Central memory CD8-positive, alpha-beta T cell (primary cell): ENCODE data around the gene BMP8B.
"Not testable (repeated sequence)": the region's sequence is repeated elsewhere in the genome, so short reads cannot be mapped to it uniquely, and the experiment has no call there.

ENCODE experiments used
- ATAC-seq: fragments of 150-1000 bp; cut with Tn5 transposase; replicated peaks from 2 replicates; pipeline ENCODE4 v1.10.0; 2022; ENCODE audit warnings: mild to moderate bottlenecking, moderate FRiP score, moderate number of reproducible peaks; ENCODE audit not compliant: poor library complexity, severe bottlenecking; ENCODE audit errors: extremely low read depth
- DNase-seq, 2 donors: peaks; one replicate each; pipeline ENCODE4 v3.0.0; 2021; ENCODE audit warnings: low spot score in 2 of 2
- H3K27ac Mint-ChIP-seq: one replicate; pipeline ENCODE4 v1.8.0; 2022; ENCODE audit warnings: low read depth, mild to moderate bottlenecking, moderate library complexity, mixed read lengths
- H3K27me3 Mint-ChIP-seq: one replicate; pipeline ENCODE4 v1.8.0; 2022; ENCODE audit warnings: mixed read lengths
- H3K36me3 Mint-ChIP-seq: one replicate; pipeline ENCODE4 v1.8.0; 2022; ENCODE audit warnings: mild to moderate bottlenecking, moderate library complexity, mixed read lengths; ENCODE audit not compliant: insufficient read depth
- H3K4me1 Mint-ChIP-seq: one replicate; pipeline ENCODE4 v1.8.0; 2022; ENCODE audit warnings: mixed read lengths
- H3K4me3 Mint-ChIP-seq: one replicate; pipeline ENCODE4 v1.8.0; 2022; ENCODE audit warnings: mild to moderate bottlenecking, moderate library complexity, mixed read lengths
- H3K9me3 Mint-ChIP-seq: one replicate; pipeline ENCODE4 v1.8.0; 2022; ENCODE audit warnings: mixed read lengths

Gene BMP8B

DNA sequence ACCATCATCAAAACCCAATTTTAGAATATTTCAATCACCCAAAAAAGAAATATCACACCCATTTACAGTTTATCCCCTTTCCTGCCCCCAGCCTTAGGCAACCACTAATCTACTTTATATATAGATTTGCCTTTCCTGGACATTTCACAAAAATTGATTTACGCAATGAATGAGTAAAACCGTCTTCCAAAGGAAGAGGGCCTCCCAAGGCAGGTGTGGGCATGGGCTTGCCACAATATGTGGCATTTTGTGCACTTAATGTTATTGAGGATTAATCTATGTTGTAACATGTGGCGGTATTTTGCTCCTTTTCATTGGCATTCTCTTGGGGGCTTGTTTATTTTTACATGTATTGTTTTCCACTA, 11.8 kb upstream of the BMP8B start:
- ATAC-seq = no peak
- H3K9me3 Mint-ChIP-seq = no peaks in the 10 kb centered on the region
- DNase-seq = no peak
- H3K36me3 Mint-ChIP-seq = peaks cover 7% of the 10 kb centered on the region
- H3K4me1 Mint-ChIP-seq = peaks cover 16% of the 10 kb centered on the region
- H3K27ac Mint-ChIP-seq = no peak overlapping the region
- H3K4me3 Mint-ChIP-seq = peak overlapping the region; percentile 72
- H3K27me3 Mint-ChIP-seq = no peaks in the 10 kb centered on the region

DNA sequence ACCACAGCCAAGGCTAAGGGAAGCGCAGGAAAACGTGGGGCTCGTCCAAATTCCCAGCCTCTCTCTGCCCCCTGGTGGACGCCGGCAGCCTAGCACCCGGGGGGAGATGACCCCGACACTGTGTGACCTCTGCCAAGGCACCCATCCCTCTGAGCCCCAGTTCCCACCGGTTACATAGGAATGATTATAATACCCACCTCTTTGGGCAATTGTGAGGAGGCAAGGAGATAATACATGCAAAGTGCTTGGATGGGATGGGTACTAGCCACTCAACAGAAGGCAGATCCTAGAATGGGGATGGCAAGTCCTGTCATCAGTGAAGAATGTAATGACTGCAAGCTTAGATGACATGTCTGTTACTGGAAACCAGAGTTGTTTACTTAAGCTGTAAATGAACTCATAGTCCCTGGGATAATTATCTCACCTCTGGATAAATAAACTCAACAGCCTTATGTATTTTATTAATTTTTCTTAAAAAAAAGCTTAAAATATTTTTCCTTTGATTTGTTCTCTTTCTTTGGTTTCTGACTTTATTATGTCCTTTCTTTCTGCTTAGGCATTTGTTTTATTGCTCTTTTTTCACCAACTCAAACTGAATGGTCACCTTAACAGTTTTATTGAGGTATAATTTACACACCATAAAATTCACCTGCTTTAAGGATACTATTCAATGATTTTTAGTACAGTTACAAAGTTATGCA, 11.3 kb upstream of the BMP8B start:
- ATAC-seq = peak; percentile 59
- peak overlapping the region; percentile 90 for H3K27ac Mint-ChIP-seq

DNA sequence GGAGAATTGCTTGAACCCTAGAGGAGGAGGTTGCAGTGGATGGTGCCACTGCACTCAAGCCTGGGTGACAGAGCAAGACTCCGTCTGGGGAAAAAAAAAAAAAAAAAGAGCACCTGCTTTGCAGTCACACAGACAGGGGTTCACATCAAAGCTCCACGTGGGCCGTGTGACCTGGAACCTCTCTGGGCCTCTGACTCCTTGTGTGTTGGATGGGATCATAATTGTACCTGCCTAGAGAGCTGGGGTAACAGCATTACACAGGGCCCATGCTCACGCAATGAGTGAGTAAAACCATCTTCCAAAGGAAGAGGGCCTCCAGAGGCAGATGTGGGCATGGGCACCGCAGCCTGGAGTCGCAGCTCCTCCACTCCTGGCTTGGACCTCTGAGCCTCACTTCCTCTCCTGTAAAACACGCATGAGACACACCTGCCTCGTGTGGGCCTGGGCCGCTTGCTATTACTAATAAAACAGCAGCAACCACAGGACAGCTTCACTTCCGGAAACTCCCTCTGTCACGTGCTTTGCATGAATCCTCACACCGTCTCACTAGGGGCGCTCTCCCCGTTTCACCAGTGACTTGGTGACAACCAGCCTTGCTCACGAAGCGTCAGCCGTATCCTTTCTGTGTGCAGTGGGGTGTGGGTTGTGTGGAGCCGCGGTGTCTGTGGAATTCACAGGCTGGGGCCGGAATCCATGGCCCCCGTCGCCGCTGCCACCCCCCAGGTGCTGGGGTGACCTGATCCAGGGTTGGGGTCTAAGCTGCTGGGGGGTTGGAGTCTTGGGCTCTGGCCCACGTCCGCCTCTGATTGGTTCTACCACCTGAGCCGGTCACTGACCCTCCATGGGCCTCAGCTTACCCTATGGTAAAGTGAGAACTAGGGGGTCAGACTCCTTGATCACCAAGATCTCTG, 10.4 kb upstream of the BMP8B start:
- not testable (repeated sequence) for H3K36me3 Mint-ChIP-seq, H3K9me3 Mint-ChIP-seq, H3K27me3 Mint-ChIP-seq
- DNase-seq (peak; percentile 54 to 91), ATAC-seq (peak; percentile 99)
- H3K4me1 Mint-ChIP-seq = peaks cover 16% of the 10 kb centered on the region
- H3K27ac Mint-ChIP-seq = peak overlapping the region; percentile 90
- peak overlapping the region; percentile 72 for H3K4me3 Mint-ChIP-seq

More for the DNA sequence above, 11.3 kb upstream of the BMP8B start:
- no peaks in the 10 kb centered on the region for H3K9me3 Mint-ChIP-seq
- DNase-seq = peak; percentile 41 to 53
- H3K4me3 Mint-ChIP-seq = peak overlapping the region; percentile 72
- peaks cover 16% of the 10 kb centered on the region for H3K4me1 Mint-ChIP-seq
- H3K27me3 Mint-ChIP-seq = no peaks in the 10 kb centered on the region
- H3K36me3 Mint-ChIP-seq = peaks cover 6% of the 10 kb centered on the region

DNA sequence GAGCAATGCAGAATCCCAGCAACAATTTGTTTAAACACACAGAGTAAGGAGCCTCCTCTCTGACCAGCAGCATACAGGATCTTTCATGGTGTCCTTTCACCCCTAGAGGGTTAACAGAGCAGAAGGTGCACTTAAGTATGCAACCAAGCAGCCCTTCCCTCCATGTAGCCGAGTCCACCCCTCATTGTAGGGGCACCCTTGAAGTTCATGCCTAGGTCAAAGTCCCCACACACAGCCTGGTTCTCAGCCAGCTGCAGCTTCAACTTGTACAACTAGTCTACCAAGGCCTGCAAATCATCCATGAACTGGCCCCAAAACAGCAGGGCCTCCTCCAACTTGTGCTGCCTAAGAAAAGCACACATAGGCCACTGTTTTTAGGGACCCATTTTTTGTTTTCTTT, 7.0 kb upstream of the BMP8B start:
- Mint-ChIP-seq H3K4me1 (peaks cover 29% of the 10 kb centered on the region), H3K27ac (no peak overlapping the region), H3K4me3 (no peak overlapping the region), H3K36me3 (peaks cover 3% of the 10 kb centered on the region), H3K27me3 (no peaks in the 10 kb centered on the region), H3K9me3 (no peaks in the 10 kb centered on the region)
- no peak for DNase-seq
- no peak for ATAC-seq

- Mint-ChIP-seq H3K27me3 (no peaks in the 10 kb centered on the region), H3K36me3 (peaks cover 2% of the 10 kb centered on the region), H3K27ac (no peak overlapping the region), H3K9me3 (no peaks in the 10 kb centered on the region), H3K4me1 (peaks cover 25% of the 10 kb centered on the region), H3K4me3 (no peak overlapping the region)
- ATAC-seq (no peak), DNase-seq (no peak)
Measured at GRCh38 chr1:39791838-39792237, 3.2 kb upstream of the BMP8B start.

DNA sequence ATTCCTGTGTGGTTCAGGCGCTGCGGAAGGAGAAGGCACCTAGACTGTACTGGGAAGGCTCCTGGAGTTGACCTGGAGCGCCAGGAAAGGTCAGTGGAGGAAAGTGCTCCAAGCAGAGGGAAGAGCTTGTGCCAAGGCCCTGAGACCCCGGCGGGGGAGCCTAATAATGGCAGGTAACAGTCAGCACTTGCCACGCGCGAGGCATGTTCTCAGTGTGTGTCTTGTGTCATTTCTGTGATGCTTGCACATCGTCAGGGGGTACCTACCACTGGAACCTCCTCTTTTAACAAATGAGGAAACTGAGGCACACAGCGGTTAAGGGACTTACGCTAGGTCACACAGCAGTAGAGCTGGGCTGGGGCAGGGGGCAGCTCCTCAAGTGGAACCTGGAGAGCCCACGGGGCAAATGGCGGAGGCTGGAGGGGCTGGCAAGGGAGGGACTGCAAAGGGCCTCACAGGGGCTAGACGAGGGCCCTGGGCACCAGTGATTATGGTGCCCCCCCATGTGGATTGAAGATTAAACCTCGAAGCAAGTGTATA, 976 bp upstream of the BMP8B start:
- H3K4me3 Mint-ChIP-seq = peak overlapping the region; percentile 82

GRCh38 chr1:39788426-39788757, 273 bp downstream of the BMP8B start:
- Mint-ChIP-seq H3K27ac (no peak overlapping the region), H3K4me1 (peaks cover 25% of the 10 kb centered on the region), H3K4me3 (peak overlapping the region; percentile 82)

More for the DNA sequence above, 976 bp upstream of the BMP8B start:
- Mint-ChIP-seq H3K27me3 (no peaks in the 10 kb centered on the region), H3K27ac (peak overlapping the region; percentile 22), H3K36me3 (peaks cover 4% of the 10 kb centered on the region), H3K4me1 (peaks cover 25% of the 10 kb centered on the region), H3K9me3 (no peaks in the 10 kb centered on the region)
- DNase-seq (no peak), ATAC-seq (no peak)

GRCh38 chr1:39787964-39788363, 701 bp downstream of the BMP8B start:
- not testable (repeated sequence) for H3K36me3 Mint-ChIP-seq, ATAC-seq, DNase-seq, H3K27me3 Mint-ChIP-seq, H3K27ac Mint-ChIP-seq, H3K9me3 Mint-ChIP-seq
- Mint-ChIP-seq H3K4me3 (peak overlapping the region; percentile 64), H3K4me1 (peaks cover 25% of the 10 kb centered on the region)

More at GRCh38 chr1:39788426-39788757, 273 bp downstream of the BMP8B start:
- peaks cover 4% of the 10 kb centered on the region for H3K36me3 Mint-ChIP-seq
- no peaks in the 10 kb centered on the region for H3K9me3 Mint-ChIP-seq
- ATAC-seq = peak; percentile 34
- H3K27me3 Mint-ChIP-seq = no peaks in the 10 kb centered on the region
- DNase-seq = no peak

GRCh38 chr1:39787468-39787867, 1.2 kb downstream of the BMP8B start:
- H3K9me3 Mint-ChIP-seq = no peaks in the 10 kb centered on the region
- no peaks in the 10 kb centered on the region for H3K27me3 Mint-ChIP-seq
- DNase-seq (no peak), ATAC-seq (no peak)
- peaks cover 4% of the 10 kb centered on the region for H3K36me3 Mint-ChIP-seq
- H3K27ac Mint-ChIP-seq = no peak overlapping the region
- peaks cover 20% of the 10 kb centered on the region for H3K4me1 Mint-ChIP-seq
- H3K4me3 Mint-ChIP-seq = peak overlapping the region; percentile 64

DNA sequence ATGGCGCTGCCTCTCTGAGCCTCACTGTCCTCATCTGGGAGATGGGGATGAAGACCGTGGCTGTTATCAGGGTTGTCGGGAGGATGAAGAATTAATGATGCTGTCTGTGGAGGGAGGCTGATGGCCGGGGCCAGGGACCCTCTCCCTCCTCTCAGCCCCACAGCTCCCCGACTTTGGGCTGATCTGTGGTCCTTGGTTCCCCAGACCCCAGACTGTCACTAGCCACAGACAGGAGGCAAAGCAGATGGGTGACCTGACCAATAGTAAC, 1.6 kb downstream of the BMP8B start:
- H3K9me3 Mint-ChIP-seq, ATAC-seq, DNase-seq, H3K36me3 Mint-ChIP-seq, H3K27ac Mint-ChIP-seq, H3K27me3 Mint-ChIP-seq: not testable (repeated sequence)
- Mint-ChIP-seq H3K4me3 (peak overlapping the region; percentile 64), H3K4me1 (peaks cover 17% of the 10 kb centered on the region)

DNA sequence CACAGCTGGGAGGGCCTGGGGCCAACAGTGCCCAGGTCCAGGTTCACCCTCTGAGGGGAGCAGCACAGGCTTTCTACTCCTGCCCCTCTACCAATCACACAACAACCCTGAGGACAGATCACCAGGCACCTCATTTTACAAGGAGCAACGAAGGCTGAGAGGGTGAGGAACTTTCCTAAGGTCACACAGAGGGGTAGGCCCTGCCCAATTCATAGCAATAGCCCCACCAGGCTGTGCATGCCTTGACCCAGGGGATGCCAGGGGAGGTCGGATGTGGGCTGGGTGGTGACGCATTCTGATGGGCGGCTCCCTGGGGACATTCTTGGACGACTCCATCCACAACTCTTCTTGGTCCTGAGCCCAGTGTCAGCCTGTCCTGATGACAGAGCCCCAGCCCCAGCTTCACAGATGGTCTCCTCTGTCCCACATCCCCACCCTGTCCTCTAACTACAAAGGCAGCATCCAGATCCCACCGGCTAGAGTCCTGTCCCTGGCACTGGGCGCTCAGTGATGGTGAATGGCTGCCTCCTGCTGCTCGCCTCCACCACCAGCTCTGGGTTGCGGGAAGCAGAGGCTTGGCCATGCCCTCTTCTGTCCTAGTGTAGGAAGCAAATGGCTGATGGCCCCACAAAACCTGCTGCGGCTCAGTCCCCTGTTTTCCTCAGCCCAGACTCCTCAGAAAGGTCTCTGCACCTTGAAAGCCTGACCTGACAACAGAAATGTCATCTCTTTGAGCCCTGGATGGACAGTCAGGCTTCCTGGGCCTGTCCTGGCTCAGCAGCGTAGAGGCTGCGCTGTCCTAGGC, 2.2 kb downstream of the BMP8B start:
- not testable (repeated sequence) for ATAC-seq, H3K27me3 Mint-ChIP-seq, H3K27ac Mint-ChIP-seq, H3K36me3 Mint-ChIP-seq, DNase-seq, H3K9me3 Mint-ChIP-seq
- Mint-ChIP-seq H3K4me3 (peak overlapping the region; percentile 64), H3K4me1 (peaks cover 17% of the 10 kb centered on the region)

DNA sequence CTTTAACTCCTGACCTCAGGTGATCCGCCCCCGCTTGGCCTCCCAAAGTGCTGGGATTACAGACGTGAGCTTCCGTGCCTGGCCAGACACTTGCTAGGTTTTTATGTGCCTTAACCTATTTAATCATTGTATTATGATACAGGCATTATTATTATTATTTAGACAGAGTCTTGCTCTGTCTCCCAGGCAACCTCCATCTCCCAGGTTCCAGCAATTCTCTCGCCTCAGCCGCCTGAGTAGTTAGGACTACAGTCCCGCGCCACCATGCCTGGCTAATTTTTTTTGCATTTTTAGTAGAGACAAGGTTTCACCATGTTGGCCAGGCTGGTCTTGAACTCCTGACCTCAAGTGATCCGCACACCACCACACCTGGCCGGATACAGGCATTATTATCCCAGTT, 6.0 kb downstream of the BMP8B start:
- not testable (repeated sequence) for H3K27me3 Mint-ChIP-seq

More for the DNA sequence above, 6.0 kb downstream of the BMP8B start:
- not testable (repeated sequence) for H3K4me1 Mint-ChIP-seq, H3K4me3 Mint-ChIP-seq, H3K9me3 Mint-ChIP-seq, H3K27ac Mint-ChIP-seq, ATAC-seq, H3K36me3 Mint-ChIP-seq, DNase-seq
